Melanocyte of skin (primary cell): ENCODE measurements around the gene C15orf61. TPM values are rescaled to one million over a fixed set of nuclear protein-coding genes. Genes with fewer than 3 reads are reported as not detected.

Experiments
- total RNA-seq, 2 donors: library from RNA; depleted of rRNA; stranded (reverse); fragments of >200 nt; gene quantifications; 2 replicates each; pipeline ENCODE4 v1.2.3, GENCODE V29; 2012

The C15orf61 gene
- total RNA-seq, result 1 to 10 TPM; 2.7 to 3.1 TPM

DNA sequence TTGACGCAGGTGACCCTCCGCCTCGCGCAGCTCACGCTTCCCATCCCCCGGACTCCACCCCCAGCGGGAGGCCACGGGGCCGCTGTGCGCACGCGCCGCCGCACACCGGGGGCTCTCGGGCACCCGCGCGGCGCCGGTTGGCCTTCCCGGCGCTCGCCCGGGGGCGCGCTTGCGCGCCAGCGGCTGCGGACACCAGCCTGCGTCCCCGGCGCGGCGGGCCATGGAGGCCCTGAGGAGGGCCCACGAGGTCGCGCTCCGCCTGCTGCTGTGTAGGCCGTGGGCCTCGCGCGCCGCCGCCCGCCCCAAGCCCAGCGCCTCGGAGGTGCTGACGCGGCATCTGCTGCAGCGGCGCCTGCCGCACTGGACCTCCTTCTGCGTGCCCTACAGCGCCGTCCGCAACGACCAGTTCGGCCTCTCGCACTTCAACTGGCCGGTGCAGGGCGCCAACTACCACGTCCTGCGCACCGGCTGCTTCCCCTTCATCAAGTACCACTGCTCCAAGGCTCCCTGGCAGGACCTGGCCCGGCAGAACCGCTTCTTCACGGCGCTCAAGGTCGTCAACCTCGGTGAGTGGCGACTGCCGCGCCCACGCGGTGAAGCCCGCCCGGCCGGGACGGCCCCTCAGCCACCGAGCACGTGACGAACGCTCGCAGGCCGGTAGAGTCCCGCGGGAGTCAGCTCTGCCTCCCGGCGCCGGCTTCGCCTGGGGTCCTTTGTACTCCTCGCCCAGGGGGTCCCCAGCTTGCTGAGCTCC, at the start of gene C15orf61:
TSS of gene C15orf61 (plus strand) at position 103 of the 754 bp plus-strand sequence. CDS start at position 221, 118 bp downstream.

DNA sequence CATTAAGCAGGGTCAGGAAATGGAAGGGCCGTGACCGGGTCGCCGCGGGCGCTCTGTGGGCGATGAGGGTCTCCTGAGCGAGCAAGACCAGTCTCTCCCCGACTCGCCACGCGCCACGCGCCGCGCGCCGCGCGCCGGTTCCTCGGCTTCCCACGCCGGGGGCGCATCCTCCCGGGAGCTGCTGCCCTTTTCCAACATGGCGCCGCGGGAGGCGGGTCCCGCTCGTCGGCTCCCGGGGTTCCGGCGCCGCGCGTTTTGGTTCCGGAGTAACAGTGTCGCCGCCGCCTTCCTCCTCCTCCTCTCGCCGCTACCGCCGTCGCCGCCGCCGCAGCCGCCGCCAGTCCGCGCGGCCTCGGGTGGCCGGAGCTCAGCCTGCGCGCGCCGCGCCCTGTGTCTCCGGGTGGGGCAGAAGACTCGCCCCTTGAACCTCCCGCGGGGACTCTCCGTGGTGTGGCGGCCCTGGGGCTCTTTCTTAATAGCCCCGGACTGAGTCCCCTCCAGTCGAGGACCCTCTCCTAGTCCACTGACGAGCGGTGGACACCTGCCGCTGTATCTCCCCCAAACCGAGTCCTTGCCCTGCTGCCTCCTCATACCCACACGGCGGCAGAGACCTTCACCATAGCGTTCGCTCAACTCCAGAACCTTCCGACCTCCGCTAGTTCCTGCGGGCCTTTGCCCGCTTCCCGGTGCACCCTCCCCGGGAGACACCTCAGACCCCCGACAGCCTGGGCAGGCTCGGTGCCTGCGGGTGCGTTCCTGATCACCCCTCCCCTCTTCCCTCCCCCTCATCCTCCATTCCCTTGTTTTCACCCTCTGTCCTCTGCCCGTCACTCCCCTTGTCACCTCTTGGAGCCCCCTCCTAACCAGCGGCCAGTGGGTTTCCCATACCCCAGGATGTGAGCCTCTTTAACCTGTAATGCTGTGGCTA, 21.8 kb downstream of the C15orf61 start, which contains the start of gene MAP2K5:
TSS of gene MAP2K5 (plus strand) at position 284 of the 928 bp plus-strand sequence. CDS start at position 917, 633 bp downstream.

Other genes starting within 250 kb of the C15orf61 start
- gene MAP2K5, start 21.6 kb downstream of the C15orf61 start, total RNA-seq, result 1 to 10 TPM; 2.8 to 5.0 TPM